ENCODE data around the gene GRM4.

GRCh38 chr6:34095136-34095505 lies 50.8 kb downstream of the GRM4 start:
- TF ChIP-seq, protein P1, sequence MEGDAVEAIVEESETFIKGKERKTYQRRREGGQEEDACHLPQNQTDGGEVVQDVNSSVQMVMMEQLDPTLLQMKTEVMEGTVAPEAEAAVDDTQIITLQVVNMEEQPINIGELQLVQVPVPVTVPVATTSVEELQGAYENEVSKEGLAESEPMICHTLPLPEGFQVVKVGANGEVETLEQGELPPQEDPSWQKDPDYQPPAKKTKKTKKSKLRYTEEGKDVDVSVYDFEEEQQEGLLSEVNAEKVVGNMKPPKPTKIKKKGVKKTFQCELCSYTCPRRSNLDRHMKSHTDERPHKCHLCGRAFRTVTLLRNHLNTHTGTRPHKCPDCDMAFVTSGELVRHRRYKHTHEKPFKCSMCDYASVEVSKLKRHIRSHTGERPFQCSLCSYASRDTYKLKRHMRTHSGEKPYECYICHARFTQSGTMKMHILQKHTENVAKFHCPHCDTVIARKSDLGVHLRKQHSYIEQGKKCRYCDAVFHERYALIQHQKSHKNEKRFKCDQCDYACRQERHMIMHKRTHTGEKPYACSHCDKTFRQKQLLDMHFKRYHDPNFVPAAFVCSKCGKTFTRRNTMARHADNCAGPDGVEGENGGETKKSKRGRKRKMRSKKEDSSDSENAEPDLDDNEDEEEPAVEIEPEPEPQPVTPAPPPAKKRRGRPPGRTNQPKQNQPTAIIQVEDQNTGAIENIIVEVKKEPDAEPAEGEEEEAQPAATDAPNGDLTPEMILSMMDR (IDR thresholded peaks at IDR 0.05) = no peak
- no peak for TF ChIP-seq POLR2A (IDR thresholded peaks at IDR 0.05)

Data from Peyer's patch (tissue), 4 donors.